ENCODE measurements around the gene CYSRT1.

CYSRT1 gene

GRCh38 chr9:137192859-137193258, 32.1 kb upstream of the CYSRT1 start:
- Histone ChIP-seq H3K27me3 (no peaks in the 10 kb centered on the region), H3K36me3 (peaks cover 4% of the 10 kb centered on the region; the same call in 1 of the 2 replicates), H3K4me3 (ENCODE audit: low read depth, low read length) (no peak overlapping the region), H3K4me1 (peaks cover 4% of the 10 kb centered on the region), H3K9me3 (no peaks in the 10 kb centered on the region)
- no peak for DNase-seq
- TF ChIP-seq CTCF (IDR thresholded peaks at IDR 0.05; ENCODE audit: low read depth, low read length) = no peak

DNA sequence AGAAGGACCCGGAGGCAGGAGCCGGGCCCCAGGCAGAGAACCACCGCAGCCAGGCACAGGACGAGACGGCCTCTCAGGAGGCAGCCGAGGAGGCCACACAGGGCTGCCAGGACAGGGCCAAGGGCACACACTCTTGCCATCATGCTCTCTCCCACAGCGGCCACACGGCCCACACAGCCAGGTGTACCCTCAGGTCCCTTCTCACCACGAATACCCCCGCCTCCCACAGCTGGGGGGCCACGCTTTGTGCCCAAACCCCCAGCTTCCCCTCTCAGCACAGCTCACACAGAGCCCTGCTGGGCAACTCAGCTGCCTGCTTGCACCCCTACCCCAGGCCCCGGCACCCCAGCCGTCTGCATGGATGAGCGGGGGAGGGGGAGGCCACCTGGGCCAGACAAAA, 31.2 kb upstream of the CYSRT1 start:
- Histone ChIP-seq H3K36me3 (peaks cover 4% of the 10 kb centered on the region; the same call in 1 of the 2 replicates), H3K4me1 (peaks cover 4% of the 10 kb centered on the region)
- TF ChIP-seq CTCF (IDR thresholded peaks at IDR 0.05; ENCODE audit: low read depth, low read length) = no peak

DNA sequence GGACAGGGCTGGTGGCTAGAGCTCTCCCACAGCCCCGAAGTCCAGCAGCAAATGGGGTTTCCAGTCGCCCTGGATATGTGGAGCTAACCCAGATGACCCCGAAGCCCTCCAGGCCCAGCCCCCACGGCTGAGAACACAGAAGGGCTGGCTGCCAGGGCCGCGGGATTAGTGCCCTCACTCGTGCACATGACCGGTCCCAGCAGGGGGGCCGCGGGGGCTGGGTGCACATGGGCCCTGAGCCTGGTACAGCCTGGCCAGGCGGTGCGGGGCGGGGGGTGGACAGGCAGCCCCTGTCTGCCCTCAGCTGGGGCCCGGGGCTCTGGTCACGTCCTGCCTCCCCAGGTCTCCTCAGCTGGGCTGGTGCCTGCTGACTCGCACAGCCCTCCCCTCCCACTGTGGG, 30.6 kb upstream of the CYSRT1 start:
- Histone ChIP-seq H3K36me3 (peaks cover 4% of the 10 kb centered on the region; the same call in 1 of the 2 replicates), H3K4me1 (peaks cover 5% of the 10 kb centered on the region), H3K9me3 (no peaks in the 10 kb centered on the region), H3K27me3 (no peaks in the 10 kb centered on the region), H3K4me3 (ENCODE audit: low read depth, low read length) (no peak overlapping the region)
- TF ChIP-seq CTCF (IDR thresholded peaks at IDR 0.05; ENCODE audit: low read depth, low read length) = no peak
- no peak for DNase-seq

More for the DNA sequence above, 31.2 kb upstream of the CYSRT1 start:
- DNase-seq = no peak
- no peaks in the 10 kb centered on the region for H3K9me3 ChIP-seq
- H3K4me3 ChIP-seq (ENCODE audit: low read depth, low read length) = no peak overlapping the region
- no peaks in the 10 kb centered on the region for H3K27me3 ChIP-seq

- DNase-seq = no peak
- Histone ChIP-seq H3K4me1 (peaks cover 6% of the 10 kb centered on the region), H3K27me3 (no peaks in the 10 kb centered on the region), H3K4me3 (ENCODE audit: low read depth, low read length) (no peak overlapping the region), H3K36me3 (peaks cover 4% of the 10 kb centered on the region; the same call in 1 of the 2 replicates), H3K9me3 (no peaks in the 10 kb centered on the region)
- no peak for TF ChIP-seq CTCF (IDR thresholded peaks at IDR 0.05; ENCODE audit: low read depth, low read length)
Observed at GRCh38 chr9:137194909-137195308, 30.1 kb upstream of the CYSRT1 start.

- peaks cover 4% of the 10 kb centered on the region; the same call in 1 of the 2 replicates for H3K36me3 ChIP-seq
- no peak for TF ChIP-seq CTCF (IDR thresholded peaks at IDR 0.05; ENCODE audit: low read depth, low read length)
- DNase-seq = no peak
- no peaks in the 10 kb centered on the region for H3K27me3 ChIP-seq
- H3K4me1 ChIP-seq = peaks cover 6% of the 10 kb centered on the region
- H3K9me3 ChIP-seq = no peaks in the 10 kb centered on the region
- no peak overlapping the region for H3K4me3 ChIP-seq (ENCODE audit: low read depth, low read length)
Observed at GRCh38 chr9:137195525-137196220, 29.3 kb upstream of the CYSRT1 start.

Data from BE2C (cell line).